Measurements from ENCODE around the gene DIS3L2. TPM values are rescaled to one million over a fixed set of nuclear protein-coding genes. Genes with fewer than 3 reads are reported as not detected.

DIS3L2 gene
- total RNA-seq, 3 donors from 2014 or later (not counting 1 experiment from before 2014, with no cell fraction given) = 56.4 to 63.6 (median 59.4) TPM

GRCh38 chr2:232043966-232044365 is 82.5 kb downstream of the DIS3L2 start:
- Mint-ChIP-seq H3K4me3 (no peak overlapping the region), H3K27me3 (ENCODE audit: low read depth in 2 of 2) (no peaks in the 10 kb centered on the region), H3K4me1 (peaks cover 11 to 24% of the 10 kb centered on the region in 2 donors), H3K27ac (no peak overlapping the region), H3K36me3 (no peaks in the 10 kb centered on the region), H3K9me3 (no peaks in the 10 kb centered on the region)
- Histone ChIP-seq H3K27me3 (ENCODE audit: control insufficient read depth, insufficient read depth, low read length) (no peaks in the 10 kb centered on the region), H3K27ac (ENCODE audit: low read length) (no peak overlapping the region), H3K4me3 (ENCODE audit: low read length) (no peak overlapping the region), H3K9me3 (ENCODE audit: control insufficient read depth, insufficient read depth, low read length) (no peaks in the 10 kb centered on the region), H3K4me1 (ENCODE audit: control insufficient read depth, insufficient read depth, low read length) (no peaks in the 10 kb centered on the region), H3K36me3 (ENCODE audit: control insufficient read depth, insufficient read depth, low read length) (no peaks in the 10 kb centered on the region)
- ATAC-seq (no peak), DNase-seq (no peak)
- intact Hi-C loops (cut with micrococcal nuclease) = no loop called here
- no peak for TF ChIP-seq CTCF (IDR thresholded peaks at IDR 0.05)

- Histone ChIP-seq H3K27ac (ENCODE audit: low read length) (no peak overlapping the region), H3K4me3 (ENCODE audit: low read length) (no peak overlapping the region), H3K4me1 (ENCODE audit: control insufficient read depth, insufficient read depth, low read length) (no peaks in the 10 kb centered on the region), H3K9me3 (ENCODE audit: control insufficient read depth, insufficient read depth, low read length) (no peaks in the 10 kb centered on the region), H3K27me3 (ENCODE audit: control insufficient read depth, insufficient read depth, low read length) (no peaks in the 10 kb centered on the region), H3K36me3 (ENCODE audit: control insufficient read depth, insufficient read depth, low read length) (no peaks in the 10 kb centered on the region)
- Mint-ChIP-seq H3K27me3 (ENCODE audit: low read depth in 2 of 2) (no peaks in the 10 kb centered on the region), H3K9me3 (no peaks in the 10 kb centered on the region), H3K4me1 (peaks cover 7 to 20% of the 10 kb centered on the region in 2 donors), H3K4me3 (no peak overlapping the region), H3K27ac (no peak overlapping the region), H3K36me3 (no peaks in the 10 kb centered on the region)
- WGBS (ENCODE audit: insufficient coverage) = 97% methylated on average over 4 of the region's 4 CpGs
- TF ChIP-seq CTCF (IDR thresholded peaks at IDR 0.05) = no peak
- DNase-seq = no peak
- intact Hi-C loops (cut with micrococcal nuclease) = no loop called here
- no peak for ATAC-seq
These were observed 87.8 kb downstream of the DIS3L2 start for GRCh38 chr2:232049350-232049749.

GRCh38 chr2:232052591-232052990 is 91.1 kb downstream of the DIS3L2 start:
- no peaks in the 10 kb centered on the region for H3K36me3 ChIP-seq (ENCODE audit: control insufficient read depth, insufficient read depth, low read length)
- 100% methylated on average over 2 of the region's 2 CpGs for WGBS (ENCODE audit: insufficient coverage)
- H3K27ac ChIP-seq (ENCODE audit: low read length) = no peak overlapping the region
- H3K27me3 ChIP-seq (ENCODE audit: control insufficient read depth, insufficient read depth, low read length) = no peaks in the 10 kb centered on the region
- H3K4me1 ChIP-seq (ENCODE audit: control insufficient read depth, insufficient read depth, low read length) = no peaks in the 10 kb centered on the region
- ATAC-seq (no peak), DNase-seq (no peak)
- no peaks in the 10 kb centered on the region for H3K9me3 ChIP-seq (ENCODE audit: control insufficient read depth, insufficient read depth, low read length)
- intact Hi-C loops (cut with micrococcal nuclease) = no loop called here
- no peak for TF ChIP-seq CTCF (IDR thresholded peaks at IDR 0.05)
- Mint-ChIP-seq H3K4me1 (peaks cover 7 to 13% of the 10 kb centered on the region in 2 donors), H3K4me3 (no peak overlapping the region), H3K9me3 (no peaks in the 10 kb centered on the region), H3K27ac (no peak overlapping the region), H3K27me3 (ENCODE audit: low read depth in 2 of 2) (no peaks in the 10 kb centered on the region), H3K36me3 (no peaks in the 10 kb centered on the region)
- H3K4me3 ChIP-seq (ENCODE audit: low read length) = no peak overlapping the region

GRCh38 chr2:232053777-232054176 is 92.3 kb downstream of the DIS3L2 start:
- H3K4me1 Mint-ChIP-seq = peaks cover 15 to 21% of the 10 kb centered on the region in 2 donors
- intact Hi-C loops (cut with micrococcal nuclease) = no loop called here
- ATAC-seq = no peak
- WGBS (ENCODE audit: insufficient coverage) = no CpG with 5 or more reads among the region's 2 CpGs
- Histone ChIP-seq H3K9me3 (ENCODE audit: control insufficient read depth, insufficient read depth, low read length) (no peaks in the 10 kb centered on the region), H3K27ac (ENCODE audit: low read length) (no peak overlapping the region), H3K4me1 (ENCODE audit: control insufficient read depth, insufficient read depth, low read length) (no peaks in the 10 kb centered on the region), H3K36me3 (ENCODE audit: control insufficient read depth, insufficient read depth, low read length) (no peaks in the 10 kb centered on the region), H3K27me3 (ENCODE audit: control insufficient read depth, insufficient read depth, low read length) (no peaks in the 10 kb centered on the region), H3K4me3 (ENCODE audit: low read length) (no peak overlapping the region)
- TF ChIP-seq CTCF (IDR thresholded peaks at IDR 0.05) = no peak
- H3K4me3 Mint-ChIP-seq = no peak overlapping the region
- H3K27ac Mint-ChIP-seq = no peak overlapping the region
- H3K27me3 Mint-ChIP-seq (ENCODE audit: low read depth in 2 of 2) = no peaks in the 10 kb centered on the region
- no peaks in the 10 kb centered on the region for H3K36me3 Mint-ChIP-seq
- no peak for DNase-seq
- H3K9me3 Mint-ChIP-seq = no peaks in the 10 kb centered on the region
